CD4-positive, alpha-beta T cell treated with Interleukin-17A for 4 hours (primary cell): Measurements from ENCODE around the gene CBX2.

ENCODE experiments used
- DNase-seq: peaks from one replicate; pipeline ENCODE4 v3.0.0-alpha.2; 2020; ENCODE audit warnings: mixed read lengths

The CBX2 gene

DNA sequence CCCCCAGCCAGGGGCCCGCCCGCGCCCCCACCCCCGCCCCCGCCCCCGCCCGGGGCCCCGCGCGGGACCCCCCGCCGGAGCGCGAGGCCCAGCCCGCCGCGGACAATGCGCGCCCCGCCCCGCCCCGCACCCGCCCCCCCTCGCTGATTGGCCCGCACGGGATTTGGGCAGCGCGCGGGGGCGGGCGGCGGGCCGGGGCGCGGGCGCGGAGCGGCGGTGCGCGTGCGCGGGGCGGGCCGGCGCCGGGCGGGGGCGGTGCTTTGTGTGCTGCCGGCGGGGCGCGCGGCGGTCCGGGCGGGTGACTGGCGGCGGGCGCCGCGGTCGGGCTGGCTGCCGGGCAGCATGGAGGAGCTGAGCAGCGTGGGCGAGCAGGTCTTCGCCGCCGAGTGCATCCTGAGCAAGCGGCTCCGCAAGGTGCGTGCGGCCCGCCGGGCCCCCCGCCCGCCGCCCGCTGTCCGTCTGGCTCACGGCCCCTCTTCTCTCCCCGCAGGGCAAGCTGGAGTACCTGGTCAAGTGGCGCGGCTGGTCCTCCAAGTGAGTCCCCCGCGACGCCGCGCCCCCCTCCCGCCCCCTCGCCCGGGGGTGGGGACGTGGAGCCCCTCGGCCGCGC, at the start of gene CBX2:
Gene CBX2, plus strand, starts transcription at position 255 of the 610 bp plus-strand sequence. Its CDS starts 88 bp downstream, at position 343.
- DNase-seq: peak; percentile 90

DNA sequence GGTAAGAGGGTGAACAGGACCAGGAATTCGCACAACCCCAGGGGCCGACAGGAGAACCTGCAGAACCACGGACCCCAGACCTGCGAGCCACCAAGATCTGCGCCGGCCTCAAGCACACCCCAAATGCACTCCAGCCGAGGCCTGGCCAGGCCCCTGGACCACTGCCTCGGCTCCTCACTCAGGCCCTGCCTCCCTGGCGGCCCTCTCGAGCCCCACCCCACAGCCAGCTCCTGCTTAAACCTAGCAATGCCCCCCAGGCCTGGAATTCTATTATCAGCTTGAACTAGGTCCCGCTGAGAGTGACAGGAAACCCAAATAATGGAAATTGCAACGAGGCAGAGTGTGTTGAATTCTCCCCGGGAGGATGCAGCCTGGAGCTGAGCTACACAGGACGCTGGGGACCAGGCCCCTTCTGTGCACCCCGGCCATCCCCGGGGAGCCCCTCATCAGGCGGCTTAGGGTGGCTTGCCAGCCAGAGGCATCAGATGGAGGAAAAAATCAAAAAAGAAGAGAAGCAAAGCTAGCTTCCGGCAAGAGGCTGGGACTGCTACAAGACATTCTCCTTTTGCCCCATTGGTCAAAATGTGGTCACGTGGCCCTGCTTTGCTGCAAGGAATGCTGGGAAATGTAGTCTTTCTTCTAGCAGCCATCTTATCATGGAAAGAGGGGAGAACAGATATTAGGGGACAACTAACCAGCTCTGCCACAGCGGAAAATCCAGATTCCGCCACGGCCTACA, 49.6 kb upstream of the CBX2 start:
- peak; percentile 86 for DNase-seq

DNA sequence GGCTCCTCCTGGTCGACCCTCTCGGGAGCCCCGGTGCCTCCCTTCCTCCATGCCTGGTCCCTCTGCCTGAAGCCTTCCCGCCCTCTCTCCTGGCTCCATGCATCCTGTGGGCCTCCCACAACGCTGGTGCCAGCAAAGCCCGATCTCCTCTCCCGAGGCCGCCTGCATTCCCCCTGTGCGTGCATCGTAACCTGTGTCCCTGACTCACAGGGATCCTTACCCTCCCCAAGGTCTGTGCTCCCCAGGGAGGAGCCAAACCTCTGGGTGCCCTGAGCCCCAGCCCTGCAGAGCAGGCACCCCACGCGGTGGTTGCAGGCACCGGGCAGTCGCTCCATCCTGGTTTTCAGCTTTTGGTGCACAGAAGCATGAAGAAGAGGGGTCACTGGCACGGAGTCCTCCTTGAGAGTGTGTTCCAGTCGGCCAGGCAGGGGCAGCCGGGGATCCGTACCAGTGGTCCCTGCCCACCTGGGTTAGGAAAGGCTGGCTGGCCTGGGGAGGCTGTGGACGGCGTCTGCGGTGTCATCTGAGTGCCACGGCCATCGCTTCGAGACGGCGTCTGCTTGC, 49.0 kb upstream of the CBX2 start:
- no peak for DNase-seq

DNA sequence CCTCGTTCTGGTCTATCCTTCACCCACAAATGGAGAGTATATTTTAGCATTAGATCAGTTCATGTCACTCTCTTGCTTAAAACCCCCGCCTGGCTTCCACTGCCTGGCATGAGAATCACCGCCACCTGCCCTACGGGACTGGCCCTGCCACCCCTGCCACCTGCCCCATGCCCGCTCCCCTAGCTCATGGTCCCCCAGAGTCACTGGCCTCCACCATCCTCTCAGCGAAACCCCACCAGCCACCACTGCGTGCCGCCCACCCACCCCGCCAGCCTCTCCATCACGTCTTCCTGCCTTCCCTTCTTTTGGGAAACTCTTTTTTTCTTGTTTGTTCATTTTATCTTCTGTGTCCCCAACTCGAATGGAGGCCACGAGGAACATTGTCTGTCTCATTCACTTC, 48.2 kb upstream of the CBX2 start:
- DNase-seq: no peak

DNA sequence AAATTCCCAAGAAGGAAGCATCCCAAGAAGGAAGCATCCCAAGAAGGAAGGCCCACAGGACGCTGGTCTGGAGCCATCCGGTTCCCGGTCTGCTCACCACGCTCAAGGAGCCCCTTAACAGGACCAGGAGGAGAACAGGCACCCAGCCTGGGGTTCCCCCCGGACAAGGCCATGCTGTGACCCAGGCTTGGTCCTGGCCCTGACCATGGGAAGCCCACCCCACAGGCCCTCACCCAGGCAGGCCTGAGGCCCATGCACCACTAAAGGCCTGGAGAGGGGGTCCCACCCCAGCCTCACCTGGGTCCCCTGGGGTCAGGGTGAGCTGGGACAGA, 47.5 kb upstream of the CBX2 start:
- no peak for DNase-seq

DNA sequence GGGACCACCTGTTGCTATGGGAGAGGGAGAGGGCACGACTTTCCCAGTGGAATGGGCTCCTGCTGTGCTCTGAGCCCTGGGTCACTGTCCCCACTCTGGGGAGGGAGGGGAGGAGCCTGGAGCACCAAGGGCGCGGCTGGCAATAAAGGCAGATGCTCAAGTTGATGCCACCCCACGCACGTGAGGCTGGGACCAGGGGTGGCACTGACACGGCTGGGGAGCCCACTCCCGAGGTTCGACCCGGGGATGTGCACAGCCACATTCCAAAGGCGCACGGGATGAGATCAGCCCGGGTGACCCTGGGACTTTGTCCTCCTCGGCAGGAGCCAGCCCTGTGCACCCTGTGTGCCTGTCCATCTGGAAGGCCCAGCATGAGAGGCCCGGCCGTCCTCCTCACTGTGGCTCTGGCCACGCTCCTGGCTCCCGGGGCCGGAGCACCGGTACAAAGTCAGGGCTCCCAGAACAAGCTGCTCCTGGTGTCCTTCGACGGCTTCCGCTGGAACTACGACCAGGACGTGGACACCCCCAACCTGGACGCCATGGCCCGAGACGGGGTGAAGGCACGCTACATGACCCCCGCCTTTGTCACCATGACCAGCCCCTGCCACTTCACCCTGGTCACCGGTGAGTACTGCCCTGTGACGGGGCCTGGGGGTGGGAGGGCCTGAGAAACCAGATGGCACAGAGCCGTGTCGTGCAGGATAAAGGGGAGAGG, 47.0 kb upstream of the CBX2 start, which contains the start of gene ENPP7:
Gene ENPP7, plus strand, starts transcription at position 175 of the 715 bp plus-strand sequence. Its CDS starts 197 bp downstream, at position 372.
- no peak for DNase-seq

DNA sequence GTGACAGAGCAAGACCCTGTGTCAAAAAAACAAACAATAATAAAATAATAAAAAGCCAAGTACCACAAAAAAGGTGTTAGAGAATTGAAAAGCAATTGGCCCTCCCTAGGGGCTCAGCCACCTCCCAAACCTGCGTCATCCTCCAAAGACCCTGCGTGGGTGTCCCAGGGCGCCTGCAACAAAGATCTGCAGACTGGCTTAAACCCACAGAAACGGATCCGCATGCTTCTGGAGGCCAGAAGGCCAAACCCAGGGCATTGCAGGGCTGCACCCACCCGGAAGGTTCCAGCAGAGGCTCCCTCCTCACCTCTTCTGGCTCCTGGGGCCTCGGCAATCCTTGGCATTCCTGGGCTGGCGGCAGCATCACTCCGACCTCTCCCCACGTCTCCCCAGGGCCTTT, 45.7 kb upstream of the CBX2 start:
- DNase-seq: no peak

DNA sequence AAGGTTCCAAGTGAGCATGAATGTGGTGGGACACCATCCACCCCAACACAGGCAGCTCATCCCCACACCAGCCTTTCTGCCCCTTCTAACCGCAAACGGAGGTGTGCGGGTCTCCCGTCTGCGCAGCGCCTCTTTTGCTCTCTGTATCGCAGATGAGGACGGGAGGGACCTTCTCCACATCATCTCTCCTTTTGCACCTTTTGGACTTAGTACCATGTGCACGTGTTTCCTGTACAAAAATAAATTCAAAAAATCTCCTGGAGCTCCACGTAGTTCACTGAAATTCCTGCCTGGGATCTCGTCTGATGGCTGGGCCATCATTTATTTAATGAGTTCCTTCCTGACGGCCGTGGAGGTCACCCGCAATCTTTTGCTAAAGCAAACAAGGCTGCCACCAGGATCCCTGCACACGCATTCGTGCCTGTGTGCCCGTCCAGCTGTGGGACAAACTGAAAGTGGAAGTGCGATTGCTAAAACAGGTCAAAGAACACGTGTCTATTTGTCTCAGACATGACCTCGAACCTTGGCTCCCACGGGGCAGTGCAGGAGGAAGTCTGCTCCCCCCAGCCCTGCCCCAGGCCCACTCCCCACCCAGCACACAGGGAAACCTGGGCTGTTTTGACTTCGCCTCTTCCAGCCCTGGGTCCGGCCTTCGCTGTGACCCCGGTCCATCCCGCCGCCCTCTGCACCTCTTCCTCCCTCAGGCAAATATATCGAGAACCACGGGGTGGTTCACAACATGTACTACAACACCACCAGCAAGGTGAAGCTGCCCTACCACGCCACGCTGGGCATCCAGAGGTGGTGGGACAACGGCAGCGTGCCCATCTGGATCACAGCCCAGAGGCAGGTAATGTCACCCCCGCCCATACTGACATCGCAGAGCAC, 44.9 kb upstream of the CBX2 start:
- DNase-seq: peak; percentile 26

DNA sequence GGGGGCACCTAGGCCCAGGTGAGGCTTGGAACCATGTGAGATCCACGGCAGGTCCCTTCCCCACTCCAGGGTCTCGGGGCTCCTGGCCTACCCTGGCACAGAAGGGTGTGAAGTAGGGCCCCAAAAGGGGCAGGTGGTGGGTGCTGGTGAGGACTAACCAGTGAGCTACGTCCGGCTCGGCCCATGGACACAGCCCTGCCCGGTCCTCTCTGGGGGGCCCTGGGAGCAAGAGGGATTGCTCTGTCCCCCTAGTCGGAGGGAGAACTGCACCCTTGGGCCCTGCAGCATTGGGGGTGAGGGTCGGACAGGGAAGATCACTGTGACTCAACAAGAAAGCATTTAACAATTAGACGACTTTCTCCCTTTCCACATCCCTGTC, 44.3 kb upstream of the CBX2 start:
- DNase-seq: no peak

DNA sequence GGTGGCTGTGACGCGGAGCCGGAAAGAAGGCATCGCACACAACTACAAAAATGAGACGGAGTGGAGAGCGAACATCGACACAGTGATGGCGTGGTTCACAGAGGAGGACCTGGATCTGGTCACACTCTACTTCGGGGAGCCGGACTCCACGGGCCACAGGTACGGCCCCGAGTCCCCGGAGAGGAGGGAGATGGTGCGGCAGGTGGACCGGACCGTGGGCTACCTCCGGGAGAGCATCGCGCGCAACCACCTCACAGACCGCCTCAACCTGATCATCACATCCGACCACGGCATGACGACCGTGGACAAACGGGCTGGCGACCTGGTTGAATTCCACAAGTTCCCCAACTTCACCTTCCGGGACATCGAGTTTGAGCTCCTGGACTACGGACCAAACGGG, 42.9 kb upstream of the CBX2 start:
- DNase-seq: no peak

DNA sequence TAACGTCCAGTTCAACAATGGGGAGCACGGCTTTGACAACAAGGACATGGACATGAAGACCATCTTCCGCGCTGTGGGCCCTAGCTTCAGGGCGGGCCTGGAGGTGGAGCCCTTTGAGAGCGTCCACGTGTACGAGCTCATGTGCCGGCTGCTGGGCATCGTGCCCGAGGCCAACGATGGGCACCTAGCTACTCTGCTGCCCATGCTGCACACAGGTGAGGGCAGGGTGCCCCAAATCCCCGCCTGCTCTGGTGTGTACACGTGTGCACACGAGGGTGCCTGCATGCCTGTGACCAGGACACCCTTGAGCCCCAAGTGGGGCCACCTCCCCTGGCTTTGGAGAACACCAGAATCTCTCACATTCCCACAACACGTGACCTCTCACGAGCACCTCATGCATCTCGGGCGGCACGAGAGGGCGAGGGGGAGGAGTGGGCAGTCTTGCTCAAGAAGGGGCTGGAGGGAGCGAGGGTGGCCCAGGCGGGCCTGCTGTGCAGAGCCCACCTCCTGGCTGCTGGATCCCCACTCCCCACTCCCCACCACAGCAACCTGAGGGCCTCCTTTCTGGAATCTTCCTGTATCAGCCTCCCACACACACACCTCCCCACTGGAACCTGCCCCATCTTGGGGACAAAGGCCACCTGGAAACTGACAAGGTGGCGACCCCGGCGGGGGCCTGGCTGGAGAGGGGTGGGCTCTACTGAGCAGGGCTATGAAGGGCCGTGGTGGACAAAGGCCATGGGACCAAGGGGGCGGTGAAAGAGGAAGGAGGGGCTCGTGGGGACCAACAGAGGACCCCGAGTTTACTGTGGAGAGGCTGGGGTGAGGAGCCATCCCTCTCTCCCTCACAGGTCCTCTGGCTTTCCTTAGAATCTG, 40.7 kb upstream of the CBX2 start:
- no peak for DNase-seq

DNA sequence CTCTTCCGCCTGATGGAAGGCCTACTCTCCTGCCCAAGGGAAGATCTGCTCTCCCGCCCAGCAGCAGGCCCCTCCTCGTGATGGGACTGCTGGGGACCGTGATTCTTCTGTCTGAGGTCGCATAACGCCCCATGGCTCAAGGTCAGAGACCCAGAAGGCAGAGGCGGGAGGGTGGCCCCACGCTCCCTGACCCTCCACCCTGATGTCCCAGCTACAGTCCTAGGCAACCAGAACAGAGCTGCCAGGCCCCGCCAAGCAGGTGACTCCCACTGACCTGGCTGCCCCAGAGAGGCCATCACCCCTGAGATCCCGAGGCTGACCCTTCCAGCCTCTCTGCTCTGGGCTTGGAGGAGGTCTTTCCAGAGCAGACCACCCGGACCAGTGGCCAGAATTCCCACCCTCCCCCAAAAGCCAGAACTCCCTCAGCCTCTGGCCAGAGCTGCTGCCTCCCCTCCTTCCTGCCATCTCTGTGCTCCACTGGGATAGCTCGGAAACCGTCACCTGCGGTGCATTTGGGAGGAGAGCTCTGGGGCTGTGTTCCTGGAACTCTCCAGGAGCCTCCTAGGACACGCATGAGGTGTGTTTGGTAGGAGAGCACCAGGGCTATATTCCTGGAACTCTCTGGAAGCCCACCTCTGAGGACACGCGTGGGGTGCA, 39.9 kb upstream of the CBX2 start:
- no peak for DNase-seq

DNA sequence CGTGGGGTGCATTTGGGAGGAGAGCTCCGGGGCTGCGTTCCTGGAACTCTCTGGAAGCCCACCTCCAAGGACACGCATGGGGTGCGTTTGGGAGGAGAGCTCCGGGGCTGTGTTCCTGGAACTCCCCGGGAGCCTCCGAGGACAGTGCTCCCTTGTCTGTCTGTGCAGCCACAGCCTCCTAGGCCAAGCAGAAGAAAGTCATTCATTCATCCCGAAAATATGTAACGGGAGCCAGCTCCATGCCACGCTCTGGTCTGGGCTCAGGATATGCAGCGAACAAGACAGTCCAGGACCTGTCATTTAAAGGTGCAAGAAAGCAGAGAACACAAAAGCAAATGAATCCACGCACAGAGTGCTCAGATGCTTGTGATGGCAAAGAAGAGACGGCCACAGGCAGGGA, 39.3 kb upstream of the CBX2 start:
- DNase-seq: no peak

DNA sequence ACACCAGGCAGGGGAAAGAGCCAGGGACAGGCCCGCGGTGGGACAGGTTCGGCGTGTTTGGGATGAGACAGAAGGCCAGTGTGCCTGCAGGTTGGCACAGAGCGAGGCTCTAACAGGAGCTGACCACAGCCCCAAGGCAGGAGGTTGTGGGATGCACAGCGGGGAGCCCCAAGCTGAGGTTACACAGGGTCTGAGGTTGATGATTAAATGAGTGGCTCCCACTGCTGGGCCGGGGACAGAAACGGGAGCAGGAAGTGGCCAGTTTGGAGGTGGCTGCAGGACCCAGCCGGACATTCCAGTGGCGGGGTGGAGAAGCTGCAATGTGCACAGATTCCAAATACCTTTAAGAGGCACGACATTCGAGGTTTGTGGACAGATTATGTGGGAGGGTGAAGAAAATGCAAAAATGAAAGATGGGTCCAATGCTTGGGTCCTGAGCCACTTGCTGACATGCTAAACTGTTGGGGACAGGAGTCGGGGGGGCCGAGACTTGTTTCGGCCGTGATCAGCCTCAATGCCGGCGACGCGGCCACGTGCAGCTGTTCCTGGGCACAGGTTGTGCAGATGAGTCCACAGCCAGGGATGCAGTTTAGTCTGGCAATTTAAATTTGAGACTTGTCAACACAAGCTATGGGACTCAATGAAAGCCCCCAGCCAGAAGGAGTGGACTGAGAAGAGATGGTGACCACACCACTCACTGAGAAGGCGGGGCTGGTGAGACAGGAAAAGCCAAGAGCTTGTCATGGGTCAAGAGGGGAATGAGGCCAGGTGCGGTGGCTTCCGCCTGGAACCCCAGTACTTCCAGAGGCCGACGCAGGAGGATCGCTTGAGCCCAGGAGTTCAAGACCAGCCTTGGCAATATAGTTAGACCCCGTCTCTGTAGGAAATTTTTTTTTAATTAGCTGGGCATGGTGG, 38.5 kb upstream of the CBX2 start:
- DNase-seq: no peak

DNA sequence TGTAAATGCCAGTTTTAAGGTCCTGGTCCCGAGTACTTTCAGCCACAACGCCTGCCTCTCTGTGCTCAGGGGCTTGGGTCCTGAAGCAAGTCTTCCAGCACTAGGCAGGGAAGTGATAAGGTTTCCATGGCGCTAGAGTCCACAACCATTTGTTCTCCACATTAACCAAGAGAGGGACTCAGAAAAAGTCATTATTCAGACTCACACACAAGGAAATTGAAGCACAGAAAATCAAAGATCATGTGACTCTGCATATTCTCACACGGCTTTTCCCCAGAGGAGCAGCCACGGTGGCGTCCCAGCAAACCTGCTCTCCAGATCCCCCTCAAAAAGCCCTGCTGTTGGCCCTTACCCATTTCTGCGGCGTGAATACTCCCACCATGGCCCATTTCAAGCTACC, 37.5 kb upstream of the CBX2 start:
- DNase-seq: no peak

DNA sequence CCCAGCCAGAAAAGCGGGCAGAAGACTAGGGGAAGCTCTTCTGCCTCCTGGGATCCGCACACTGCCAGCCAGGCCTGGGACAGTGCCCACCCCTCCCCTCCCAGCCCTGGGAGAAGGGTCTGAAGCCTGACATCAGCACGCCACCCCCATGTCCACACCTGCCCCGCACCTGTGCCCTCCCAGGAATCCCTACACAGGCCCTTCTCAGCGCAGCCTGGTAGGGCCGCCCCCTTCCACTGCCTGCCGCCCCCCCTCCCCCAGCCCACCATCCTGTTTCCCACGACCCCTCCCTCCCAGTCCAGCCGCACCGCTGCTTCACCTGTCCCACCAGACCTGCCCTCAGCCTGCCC, 36.6 kb upstream of the CBX2 start:
- no peak for DNase-seq

DNA sequence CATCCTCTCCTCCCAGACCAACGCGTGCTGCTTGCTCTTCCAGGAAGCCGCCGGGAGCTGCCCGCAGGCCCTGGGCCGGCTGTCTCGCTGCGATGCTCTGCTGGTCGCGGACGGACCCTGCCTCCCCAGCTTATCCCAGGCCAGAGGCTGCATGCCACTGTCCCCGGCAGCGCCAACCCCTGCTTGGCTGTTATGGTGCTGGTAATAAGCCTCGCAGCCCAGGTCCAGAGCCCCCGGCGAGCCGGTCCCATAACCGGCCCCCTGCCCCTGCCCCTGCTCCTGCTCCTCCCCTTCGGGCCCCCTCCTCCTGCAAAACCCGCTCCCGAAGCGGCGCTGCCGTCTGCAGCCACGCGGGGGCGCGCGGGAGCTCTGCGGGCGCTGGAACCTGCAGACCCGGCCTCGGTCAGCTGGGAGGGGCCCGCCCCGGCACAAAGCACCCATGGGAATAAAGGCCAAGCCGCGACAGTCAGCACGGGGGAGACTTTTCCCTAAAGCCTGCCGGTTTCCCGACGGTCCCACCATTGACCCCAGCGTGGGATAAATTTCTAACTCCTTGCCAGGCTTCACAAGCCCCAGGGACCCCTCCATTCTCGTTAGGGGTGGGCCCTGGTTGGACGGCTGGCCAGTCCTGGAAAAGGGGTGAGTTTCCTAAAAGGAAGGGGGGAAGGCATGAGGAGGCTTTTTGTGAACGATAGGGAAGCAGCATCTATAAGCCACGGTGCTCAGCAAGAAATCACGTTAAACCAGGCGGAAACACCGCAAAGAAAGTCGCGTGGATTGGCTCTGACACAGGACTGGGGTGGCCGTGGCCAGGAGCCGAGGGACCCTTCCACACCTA, 36.0 kb upstream of the CBX2 start:
- DNase-seq: peak; percentile 82

DNA sequence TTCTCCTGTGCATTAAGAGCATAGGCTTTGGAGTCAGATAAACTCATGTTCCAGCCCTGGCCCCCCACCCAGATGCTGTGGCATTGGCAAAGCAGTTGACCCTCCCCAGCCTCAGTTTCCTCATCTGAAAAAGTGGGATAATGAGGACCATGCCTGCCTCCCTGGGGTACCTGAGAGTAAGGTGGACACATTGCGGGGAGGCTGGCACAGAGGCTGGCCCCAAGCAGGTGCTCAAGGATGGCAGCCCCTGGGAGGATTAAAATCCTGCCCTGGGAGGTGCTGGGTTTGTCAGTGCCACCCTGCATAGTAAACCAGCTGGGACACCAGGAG, 35.4 kb upstream of the CBX2 start:
- no peak for DNase-seq

DNA sequence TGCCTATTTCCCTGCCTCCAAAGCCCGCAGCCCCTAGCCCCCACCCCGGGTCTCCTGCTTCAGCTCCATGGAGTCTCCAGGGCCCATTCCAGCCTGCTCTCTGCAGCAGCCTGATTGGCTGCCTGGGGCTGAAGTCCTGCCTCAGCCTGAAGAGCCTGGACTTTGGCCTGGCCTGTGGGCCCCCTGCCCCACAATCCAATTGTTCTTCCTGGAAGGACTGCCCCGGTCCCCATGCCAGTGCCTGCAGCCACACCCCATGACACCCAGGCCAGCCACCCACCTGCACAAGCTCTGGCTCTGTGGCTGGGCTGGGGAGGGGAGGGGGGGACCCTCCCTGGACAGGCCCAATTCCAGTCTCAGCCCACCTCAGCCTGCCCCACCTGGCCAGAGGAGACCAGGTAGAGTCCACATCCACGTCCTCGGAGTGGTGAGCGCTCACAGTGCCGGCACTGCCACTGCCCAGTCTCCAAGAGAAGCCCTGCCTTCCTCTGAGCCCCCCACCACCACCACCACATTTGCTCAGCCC, 34.9 kb upstream of the CBX2 start:
- DNase-seq: no peak
